PC-3 (cell line): ENCODE measurements around the gene B4GALT5.

ENCODE experiments used
- EZH2 ChIP-seq: fragments of 300-600 bp; sonication (generic); IDR thresholded peaks from one replicate; pipeline ENCODE4 v1.6.1; 2017; ENCODE audit warnings: antibody characterized with exemption, mild to moderate bottlenecking, low read length; ENCODE audit not compliant: unreplicated experiment
- EZH2phosphoT487 ChIP-seq: fragments of 300-600 bp; sonication (generic); IDR thresholded peaks from 2 replicates; pipeline ENCODE4 v1.6.1; 2018; ENCODE audit warnings: mild to moderate bottlenecking, antibody characterized with exemption, low read length, borderline replicate concordance
- TF ChIP-seq, protein P1 (sequence below): fragments of 300-600 bp; sonication (generic); conservative IDR thresholded peaks from 2 replicates; pipeline ENCODE4 v1.5.1; 2017; ENCODE audit warnings: antibody characterized with exemption, low read depth, mild to moderate bottlenecking, low read length

DNA sequence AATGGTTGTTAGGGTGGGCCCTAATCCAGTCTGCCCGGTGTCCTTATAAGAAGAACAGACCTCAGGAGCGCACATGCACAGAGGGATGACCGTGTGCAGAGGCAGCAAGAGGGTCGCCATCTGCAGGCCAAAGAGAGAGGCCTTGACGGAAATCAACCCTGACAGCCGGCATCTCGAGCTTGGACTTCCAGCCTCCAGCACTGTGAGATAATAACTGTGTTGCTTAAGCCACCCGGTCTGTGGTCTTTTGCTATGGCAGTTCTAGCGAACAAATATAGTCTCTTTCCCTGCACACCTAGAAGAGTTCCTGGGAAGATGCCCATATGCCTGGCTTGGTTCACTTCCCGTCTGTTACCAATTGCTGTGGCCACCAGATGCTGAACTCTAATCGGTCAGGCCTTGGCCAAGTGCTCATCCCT lies 110.5 kb downstream of the B4GALT5 start:
- TF ChIP-seq, protein P1, sequence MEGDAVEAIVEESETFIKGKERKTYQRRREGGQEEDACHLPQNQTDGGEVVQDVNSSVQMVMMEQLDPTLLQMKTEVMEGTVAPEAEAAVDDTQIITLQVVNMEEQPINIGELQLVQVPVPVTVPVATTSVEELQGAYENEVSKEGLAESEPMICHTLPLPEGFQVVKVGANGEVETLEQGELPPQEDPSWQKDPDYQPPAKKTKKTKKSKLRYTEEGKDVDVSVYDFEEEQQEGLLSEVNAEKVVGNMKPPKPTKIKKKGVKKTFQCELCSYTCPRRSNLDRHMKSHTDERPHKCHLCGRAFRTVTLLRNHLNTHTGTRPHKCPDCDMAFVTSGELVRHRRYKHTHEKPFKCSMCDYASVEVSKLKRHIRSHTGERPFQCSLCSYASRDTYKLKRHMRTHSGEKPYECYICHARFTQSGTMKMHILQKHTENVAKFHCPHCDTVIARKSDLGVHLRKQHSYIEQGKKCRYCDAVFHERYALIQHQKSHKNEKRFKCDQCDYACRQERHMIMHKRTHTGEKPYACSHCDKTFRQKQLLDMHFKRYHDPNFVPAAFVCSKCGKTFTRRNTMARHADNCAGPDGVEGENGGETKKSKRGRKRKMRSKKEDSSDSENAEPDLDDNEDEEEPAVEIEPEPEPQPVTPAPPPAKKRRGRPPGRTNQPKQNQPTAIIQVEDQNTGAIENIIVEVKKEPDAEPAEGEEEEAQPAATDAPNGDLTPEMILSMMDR: peak; percentile 68
- no peak for TF ChIP-seq EZH2
- no peak for TF ChIP-seq EZH2phosphoT487
